GM20000 (cell line): ENCODE measurements around the gene NKD1.

ENCODE experiments used
- DNase-seq: peaks from one replicate; pipeline ENCODE4 v3.0.0; 2012; ENCODE audit warnings: low spot score
- TF ChIP-seq, protein P1 (sequence below): IDR thresholded peaks from 2 replicates; pipeline ENCODE4 v1.5.1; 2012; ENCODE audit warnings: mild to moderate bottlenecking, control low read depth; ENCODE audit errors: extremely low read depth, missing control alignments

NKD1 gene

DNA sequence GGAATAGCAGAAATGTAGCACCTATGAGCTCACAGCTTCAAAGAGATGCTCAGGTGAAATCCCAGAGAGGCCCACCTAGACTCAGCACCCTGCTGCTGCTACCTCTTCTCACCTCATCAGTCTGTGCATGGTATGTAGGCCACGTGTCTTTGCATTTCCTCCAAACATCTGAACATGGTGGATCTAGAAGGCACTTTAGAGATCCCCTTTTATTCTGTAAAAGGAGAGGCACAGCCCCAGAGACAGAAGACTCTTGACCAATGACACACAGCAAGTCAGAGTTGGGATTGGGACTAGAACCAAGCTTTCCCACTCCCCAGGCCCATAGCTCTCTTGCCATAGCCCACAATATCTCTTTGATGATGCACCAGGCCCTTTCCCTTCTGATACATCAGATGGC lies 19.4 kb upstream of the NKD1 start:
- DNase-seq: no peak
- TF ChIP-seq, protein P1, sequence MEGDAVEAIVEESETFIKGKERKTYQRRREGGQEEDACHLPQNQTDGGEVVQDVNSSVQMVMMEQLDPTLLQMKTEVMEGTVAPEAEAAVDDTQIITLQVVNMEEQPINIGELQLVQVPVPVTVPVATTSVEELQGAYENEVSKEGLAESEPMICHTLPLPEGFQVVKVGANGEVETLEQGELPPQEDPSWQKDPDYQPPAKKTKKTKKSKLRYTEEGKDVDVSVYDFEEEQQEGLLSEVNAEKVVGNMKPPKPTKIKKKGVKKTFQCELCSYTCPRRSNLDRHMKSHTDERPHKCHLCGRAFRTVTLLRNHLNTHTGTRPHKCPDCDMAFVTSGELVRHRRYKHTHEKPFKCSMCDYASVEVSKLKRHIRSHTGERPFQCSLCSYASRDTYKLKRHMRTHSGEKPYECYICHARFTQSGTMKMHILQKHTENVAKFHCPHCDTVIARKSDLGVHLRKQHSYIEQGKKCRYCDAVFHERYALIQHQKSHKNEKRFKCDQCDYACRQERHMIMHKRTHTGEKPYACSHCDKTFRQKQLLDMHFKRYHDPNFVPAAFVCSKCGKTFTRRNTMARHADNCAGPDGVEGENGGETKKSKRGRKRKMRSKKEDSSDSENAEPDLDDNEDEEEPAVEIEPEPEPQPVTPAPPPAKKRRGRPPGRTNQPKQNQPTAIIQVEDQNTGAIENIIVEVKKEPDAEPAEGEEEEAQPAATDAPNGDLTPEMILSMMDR: no peak

DNA sequence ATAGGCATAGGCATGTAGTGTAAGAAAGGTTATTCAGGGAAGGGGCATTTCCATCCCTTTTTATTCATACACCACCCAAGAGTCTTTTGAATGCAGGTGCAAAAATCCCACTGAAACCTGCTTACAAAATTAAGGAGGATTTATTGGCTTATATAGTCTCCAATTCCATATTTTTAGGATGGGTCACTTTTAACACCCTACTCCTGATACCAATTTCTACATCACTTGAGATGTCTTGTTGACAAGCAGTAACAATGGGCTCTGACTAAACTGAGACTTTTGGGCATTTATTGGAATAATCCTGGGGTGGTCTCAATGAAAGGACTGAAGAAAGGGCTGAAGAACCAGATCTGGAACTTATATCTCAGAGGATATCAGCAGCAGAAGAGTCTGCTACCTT lies 18.9 kb upstream of the NKD1 start:
- TF ChIP-seq, protein P1: no peak
- no peak for DNase-seq

DNA sequence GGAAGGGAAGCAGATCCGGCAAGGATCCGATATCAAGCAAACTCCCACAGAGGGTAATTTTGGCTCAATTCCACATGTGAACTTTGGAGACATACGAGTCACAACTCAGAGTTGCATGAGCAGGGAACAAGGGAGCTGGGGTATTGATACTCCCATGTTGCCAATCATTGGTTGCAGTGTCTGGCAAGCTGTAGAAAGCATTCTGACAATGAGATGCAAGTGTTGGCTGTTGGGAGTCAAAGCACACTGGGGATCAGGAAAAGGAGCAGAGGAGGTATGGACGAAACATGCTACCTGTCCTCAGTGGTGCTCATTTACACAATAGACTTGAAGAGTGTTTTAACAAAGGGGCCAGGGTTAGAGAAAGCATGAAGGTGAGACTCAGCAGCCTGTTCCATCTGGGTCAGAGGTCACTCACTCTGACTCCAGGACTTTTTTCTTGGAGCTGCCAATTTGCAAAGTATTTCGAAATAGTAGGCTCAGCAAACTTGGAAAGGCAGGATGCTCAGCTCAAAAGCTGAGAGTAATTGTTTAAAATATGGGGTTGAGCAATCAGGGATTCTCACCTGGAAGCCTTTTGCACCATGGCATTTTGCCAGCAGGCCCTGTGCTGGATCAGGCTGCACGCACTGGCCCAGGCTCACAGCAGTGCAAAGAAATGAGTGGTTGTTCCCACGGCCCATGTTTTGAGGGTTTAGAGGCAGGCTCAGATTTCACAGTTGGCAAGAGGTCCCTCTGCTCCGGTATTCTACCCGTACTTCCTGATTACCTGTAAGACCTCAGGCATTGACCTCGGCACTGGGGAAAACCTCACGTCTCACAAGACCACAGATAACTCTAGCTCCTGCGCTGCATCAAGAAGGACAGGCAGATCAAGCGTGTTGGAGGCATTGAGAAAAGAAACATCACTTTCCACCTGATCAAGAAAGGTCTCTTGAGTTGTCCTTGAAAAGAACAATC lies 17.6 kb upstream of the NKD1 start:
- TF ChIP-seq, protein P1: no peak
- no peak for DNase-seq

DNA sequence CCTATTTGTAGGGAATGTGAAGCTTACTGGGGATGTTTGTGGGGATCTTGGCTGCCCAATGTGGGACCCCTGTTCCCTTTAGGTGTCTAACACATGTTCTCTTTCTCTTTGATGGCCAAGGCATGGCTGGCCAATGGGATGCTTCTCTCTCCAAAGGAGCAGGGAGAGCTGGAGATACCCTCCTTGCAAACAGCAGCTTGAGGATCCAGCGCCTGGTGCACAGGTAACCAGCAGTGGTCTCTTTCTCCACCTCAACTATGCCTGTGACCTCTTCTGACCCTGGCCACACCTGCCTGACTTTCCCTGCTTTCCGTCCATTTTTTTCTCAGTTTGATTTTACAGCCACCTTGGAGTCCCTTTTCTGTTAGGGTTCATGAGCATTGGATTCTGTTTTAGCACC lies 16.8 kb upstream of the NKD1 start:
- TF ChIP-seq, protein P1: no peak
- no peak for DNase-seq

DNA sequence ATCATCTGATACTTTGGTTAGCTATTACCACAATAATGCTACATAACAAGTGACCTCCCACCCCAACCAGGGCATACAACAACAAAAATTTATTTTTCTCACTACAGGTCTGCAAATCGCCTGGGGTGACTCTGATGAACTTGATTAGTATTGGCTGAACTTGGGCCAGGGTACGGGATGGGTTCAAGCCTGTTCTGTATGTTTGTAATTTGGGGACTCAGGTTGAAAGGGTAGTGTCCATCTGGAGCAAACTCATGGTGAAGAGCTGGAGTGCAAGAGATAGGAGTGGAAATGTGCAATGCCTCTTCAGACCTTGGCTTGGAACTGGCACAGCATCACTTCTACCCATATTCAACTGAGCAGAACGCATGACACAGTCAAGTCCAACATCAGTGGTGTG lies 16.3 kb upstream of the NKD1 start:
- no peak for DNase-seq
- TF ChIP-seq, protein P1: no peak

DNA sequence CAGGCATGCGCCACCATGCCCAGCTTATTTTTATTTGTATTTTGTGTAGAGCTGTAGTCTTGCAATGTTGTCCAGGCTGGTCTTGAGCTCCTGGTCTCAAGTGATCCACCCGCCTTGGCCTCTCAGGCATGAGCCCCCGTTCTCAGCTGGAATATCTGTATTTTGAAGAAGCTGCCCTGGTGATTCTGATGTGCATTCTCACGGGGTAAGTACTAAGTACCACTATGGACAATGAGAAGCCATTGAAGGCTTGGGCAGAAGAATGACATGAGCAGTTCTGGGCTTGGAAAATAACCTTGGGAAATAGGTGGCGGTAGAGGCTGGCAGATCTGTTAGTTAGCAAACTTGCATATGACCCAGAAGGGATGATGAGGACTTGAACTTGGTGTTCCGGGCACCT lies 15.6 kb upstream of the NKD1 start:
- TF ChIP-seq, protein P1: no peak
- no peak for DNase-seq

DNA sequence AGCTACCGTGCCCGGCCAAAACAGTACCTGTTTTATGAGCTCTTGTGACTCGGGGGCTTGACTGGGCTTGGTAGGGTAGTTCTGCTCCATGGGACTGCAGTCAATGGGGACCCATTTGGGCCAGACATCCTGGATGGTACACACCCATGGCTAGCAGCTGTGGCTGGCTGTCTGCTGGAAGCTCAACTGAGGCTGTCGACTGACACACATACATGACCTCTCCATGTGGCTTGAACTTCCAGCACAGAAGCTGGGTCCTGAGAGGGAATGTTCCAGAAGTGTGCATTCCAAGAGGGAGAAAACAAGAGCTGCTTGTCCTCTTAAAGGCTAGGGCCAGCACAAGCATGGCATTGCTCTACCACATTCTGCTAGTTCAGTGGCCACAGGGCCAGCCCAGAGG lies 14.9 kb upstream of the NKD1 start:
- TF ChIP-seq, protein P1: no peak
- no peak for DNase-seq
